HG02884 (cell line): ENCODE results near the gene EMC7.

Experiments
- ATAC-seq: cut with Tn5 transposase; IDR thresholded peaks from one replicate; pipeline ENCODE4 v1.9.1; 2021; ENCODE audit warnings: mild to moderate bottlenecking, moderate library complexity; ENCODE audit not compliant: unreplicated experiment

EMC7 gene

GRCh38 chr15:34039790-34040113 lies 61.9 kb downstream of the EMC7 start:
- no peak for ATAC-seq

- peak; percentile 41 for ATAC-seq
Observed at GRCh38 chr15:34038871-34039789, 62.5 kb downstream of the EMC7 start, which contains the start of gene AVEN. Gene AVEN, minus strand, starts transcription at chr15:34039204. Its CDS starts 158 bp downstream, at chr15:34039046.

GRCh38 chr15:34038023-34038870 lies 63.4 kb downstream of the EMC7 start:
- peak; percentile 54 for ATAC-seq
